Left ventricle myocardium inferior (tissue), 1 donor: ENCODE results near the gene TSPAN18. TPM values are rescaled to one million over a fixed set of nuclear protein-coding genes. Genes with fewer than 3 reads are reported as not detected.

Source experiments
- DNase-seq: peaks from one replicate; pipeline ENCODE4 v3.0.0-alpha.2; 2020
- H3K27ac ChIP-seq: fragments of 200-600 bp; replicated peaks from 2 replicates; pipeline ENCODE4 v1.8.0; 2021
- H3K27me3 ChIP-seq: fragments of 200-600 bp; 2 replicates; pipeline ENCODE4 v1.8.0; 2021; ENCODE audit warnings: low read depth
- H3K36me3 ChIP-seq: fragments of 200-600 bp; 2 replicates; pipeline ENCODE4 v1.8.0; 2021
- H3K4me1 ChIP-seq: fragments of 200-600 bp; 2 replicates; pipeline ENCODE4 v1.8.0; 2021
- H3K4me3 ChIP-seq: fragments of 200-600 bp; 2 replicates; pipeline ENCODE4 v1.8.0; 2021; ENCODE audit warnings: mild to moderate bottlenecking, moderate library complexity
- H3K9me3 ChIP-seq: fragments of 200-600 bp; replicated peaks from 2 replicates; pipeline ENCODE4 v1.8.0; 2021
- intact Hi-C: fragments of 100-400 bp; cut with micrococcal nuclease; formaldehyde crosslinking; loops from one replicate; pipeline ENCODE4 v1.11.0; 2022
- total RNA-seq: library from RNA; stranded (reverse); fragmentation: NEBNext Ultra II Directional; extraction: Animal tissue kit (Norgen Biotek cat#: 25700); gene quantifications from one replicate; pipeline ENCODE4 v1.2.1, GENCODE V29; 2021
- TF ChIP-seq, protein P1 (sequence below): fragments of 200-600 bp; IDR thresholded peaks from 2 replicates; pipeline ENCODE4 v1.8.0; 2021; ENCODE audit warnings: antibody characterized with exemption, mild to moderate bottlenecking, borderline replicate concordance
- donor health status: DM: no; HTN: yes; CAD: no; lungs with severe emphysema.

The TSPAN18 gene
- total RNA-seq, 1 donor from 2014 or later = 129 TPM

DNA sequence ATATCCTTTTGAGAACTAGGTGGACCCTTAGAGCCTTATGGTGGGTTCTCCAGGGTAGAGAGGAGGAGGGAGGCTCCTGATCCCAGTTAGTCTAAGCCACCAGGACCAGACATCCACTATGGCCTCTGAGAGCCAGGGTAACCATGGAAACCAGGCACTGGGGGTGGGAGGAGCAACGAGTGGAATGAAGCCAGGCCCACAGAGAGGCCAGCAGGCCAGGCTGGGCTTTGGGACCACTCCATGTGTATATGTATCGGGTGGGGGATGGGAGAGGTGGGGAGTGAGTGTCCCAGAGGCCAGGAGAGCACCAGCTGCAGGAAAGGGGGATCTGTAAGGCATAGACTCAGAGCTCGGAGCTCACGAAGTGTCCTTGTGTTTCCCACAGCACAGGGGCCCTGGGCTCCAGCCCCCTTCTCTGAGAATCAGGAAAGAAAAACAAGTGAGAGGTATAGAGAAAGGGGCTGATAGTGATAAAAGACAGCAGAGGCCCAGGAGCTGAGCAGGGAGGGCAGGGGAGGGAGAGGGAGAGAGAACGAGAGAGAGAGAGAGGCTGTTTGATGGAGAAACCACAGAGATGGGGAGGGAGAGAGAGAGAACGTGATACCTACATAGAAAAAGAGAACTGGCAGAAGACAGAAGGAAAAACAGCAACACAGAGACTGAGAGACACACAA, 15.5 kb upstream of the TSPAN18 start:
- Histone ChIP-seq H3K4me1 (no peaks in the 10 kb centered on the region), H3K4me3 (no peak overlapping the region), H3K9me3 (peaks cover 9% of the 10 kb centered on the region), H3K36me3 (no peaks in the 10 kb centered on the region), H3K27me3 (no peaks in the 10 kb centered on the region), H3K27ac (no peak overlapping the region)
- TF ChIP-seq, protein P1, sequence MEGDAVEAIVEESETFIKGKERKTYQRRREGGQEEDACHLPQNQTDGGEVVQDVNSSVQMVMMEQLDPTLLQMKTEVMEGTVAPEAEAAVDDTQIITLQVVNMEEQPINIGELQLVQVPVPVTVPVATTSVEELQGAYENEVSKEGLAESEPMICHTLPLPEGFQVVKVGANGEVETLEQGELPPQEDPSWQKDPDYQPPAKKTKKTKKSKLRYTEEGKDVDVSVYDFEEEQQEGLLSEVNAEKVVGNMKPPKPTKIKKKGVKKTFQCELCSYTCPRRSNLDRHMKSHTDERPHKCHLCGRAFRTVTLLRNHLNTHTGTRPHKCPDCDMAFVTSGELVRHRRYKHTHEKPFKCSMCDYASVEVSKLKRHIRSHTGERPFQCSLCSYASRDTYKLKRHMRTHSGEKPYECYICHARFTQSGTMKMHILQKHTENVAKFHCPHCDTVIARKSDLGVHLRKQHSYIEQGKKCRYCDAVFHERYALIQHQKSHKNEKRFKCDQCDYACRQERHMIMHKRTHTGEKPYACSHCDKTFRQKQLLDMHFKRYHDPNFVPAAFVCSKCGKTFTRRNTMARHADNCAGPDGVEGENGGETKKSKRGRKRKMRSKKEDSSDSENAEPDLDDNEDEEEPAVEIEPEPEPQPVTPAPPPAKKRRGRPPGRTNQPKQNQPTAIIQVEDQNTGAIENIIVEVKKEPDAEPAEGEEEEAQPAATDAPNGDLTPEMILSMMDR = no peak
- DNase-seq = no peak
- intact Hi-C loops = no loop called here

DNA sequence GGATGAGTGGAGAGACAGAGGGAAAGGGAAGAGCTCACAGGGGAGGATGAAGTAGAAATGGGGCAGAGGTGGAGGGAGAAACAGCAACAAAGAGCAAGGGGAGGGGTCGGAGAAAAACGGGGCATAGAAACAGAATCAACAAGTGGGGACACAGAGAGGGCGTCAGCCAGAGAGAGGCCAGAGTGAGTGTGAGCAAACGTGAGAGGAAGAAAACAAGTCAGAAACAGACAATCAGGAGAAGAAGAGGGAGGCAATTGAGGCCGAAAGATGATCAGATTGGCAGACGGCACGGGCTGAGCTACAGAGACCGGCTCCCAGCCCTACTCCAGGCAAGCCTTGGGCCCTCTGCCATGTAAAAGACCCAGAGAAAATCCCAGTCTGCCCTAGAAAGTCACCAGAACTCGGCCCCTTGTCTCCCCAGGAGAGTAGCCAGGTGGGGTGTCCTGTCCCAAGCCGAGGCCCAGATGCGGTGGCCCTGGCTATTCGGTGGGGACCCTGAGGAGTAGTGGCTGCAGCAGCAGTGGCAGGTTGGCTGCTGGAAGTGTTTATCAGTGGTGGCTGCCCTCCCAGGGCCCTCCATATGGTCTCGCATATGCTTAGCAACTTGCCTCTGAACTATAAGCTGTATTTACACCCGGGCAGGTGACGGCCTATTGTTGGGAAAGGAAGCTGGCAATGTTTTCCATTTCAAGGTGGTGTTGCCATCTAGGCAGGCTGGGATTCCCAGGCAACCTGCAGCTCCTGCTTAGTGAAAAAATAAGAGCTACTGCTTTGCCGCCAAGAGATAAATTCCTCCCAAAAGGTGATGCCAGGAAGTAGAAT, 14.8 kb upstream of the TSPAN18 start:
- Histone ChIP-seq H3K27ac (no peak overlapping the region), H3K4me1 (no peaks in the 10 kb centered on the region), H3K4me3 (no peak overlapping the region), H3K36me3 (no peaks in the 10 kb centered on the region), H3K9me3 (peaks cover 7% of the 10 kb centered on the region), H3K27me3 (no peaks in the 10 kb centered on the region)
- intact Hi-C loops = no loop called here
- TF ChIP-seq, protein P1 = no peak
- DNase-seq = no peak

DNA sequence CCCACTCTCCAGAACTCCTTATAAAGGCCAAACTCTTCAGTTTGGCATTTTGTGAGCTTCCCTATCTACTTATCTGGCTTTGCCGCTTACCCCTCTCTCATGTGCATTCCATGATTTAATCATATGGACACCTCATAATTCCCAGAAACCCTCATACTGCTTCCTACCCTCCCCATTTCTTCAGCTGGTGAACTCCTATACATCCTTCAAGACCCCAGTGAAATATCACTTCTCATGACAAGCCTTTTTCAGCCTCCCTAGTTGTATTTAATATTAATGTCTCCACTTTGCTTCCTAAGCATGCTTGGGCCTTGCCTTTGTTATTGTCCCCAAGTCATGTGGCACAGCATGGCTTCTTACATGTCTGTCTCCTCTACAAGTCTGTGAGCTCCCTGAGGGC, 13.7 kb upstream of the TSPAN18 start:
- Histone ChIP-seq H3K27me3 (no peaks in the 10 kb centered on the region), H3K4me3 (no peak overlapping the region), H3K36me3 (no peaks in the 10 kb centered on the region), H3K9me3 (peaks cover 4% of the 10 kb centered on the region), H3K4me1 (no peaks in the 10 kb centered on the region), H3K27ac (no peak overlapping the region)
- TF ChIP-seq, protein P1 = no peak
- intact Hi-C loops = no loop called here
- DNase-seq = no peak

- H3K27me3 ChIP-seq = no peaks in the 10 kb centered on the region
- H3K4me3 ChIP-seq = no peak overlapping the region
- intact Hi-C loops = no loop called here
- H3K4me1 ChIP-seq = no peaks in the 10 kb centered on the region
- TF ChIP-seq, protein P1 = no peak
- H3K9me3 ChIP-seq = no peaks in the 10 kb centered on the region
- no peaks in the 10 kb centered on the region for H3K36me3 ChIP-seq
- H3K27ac ChIP-seq = no peak overlapping the region
- DNase-seq = no peak
Measured at GRCh38 chr11:44716256-44716655, 10.5 kb upstream of the TSPAN18 start.

GRCh38 chr11:44718057-44718456, 8.7 kb upstream of the TSPAN18 start:
- no peak overlapping the region for H3K4me3 ChIP-seq
- H3K36me3 ChIP-seq = no peaks in the 10 kb centered on the region
- H3K27ac ChIP-seq = no peak overlapping the region
- no peaks in the 10 kb centered on the region for H3K9me3 ChIP-seq
- H3K27me3 ChIP-seq = no peaks in the 10 kb centered on the region
- intact Hi-C loops = no loop called here
- TF ChIP-seq, protein P1 = no peak
- no peaks in the 10 kb centered on the region for H3K4me1 ChIP-seq
- no peak for DNase-seq
